Measurements from ENCODE around the gene OR52E5.

OR52E5 gene

DNA sequence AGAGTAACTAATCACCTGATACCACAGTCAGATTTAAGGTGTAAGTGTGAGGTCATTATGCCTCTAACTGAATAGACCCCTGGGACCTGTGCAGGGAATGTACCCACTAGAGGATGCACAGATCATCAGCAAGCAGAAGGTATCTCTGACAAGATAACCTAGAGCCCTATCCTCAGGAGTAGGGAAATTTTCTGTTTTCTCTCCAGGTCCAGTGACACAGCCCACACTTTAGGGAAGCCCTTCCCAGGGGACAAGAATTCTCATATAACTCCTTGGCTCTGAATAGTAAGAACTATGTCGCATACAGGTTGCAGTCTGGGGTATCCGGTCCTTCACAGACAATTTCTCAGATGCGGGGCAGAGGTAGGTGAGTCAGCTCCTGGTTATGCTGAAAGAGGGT lies at the start of gene OR52E5:
TSS of gene OR52E5 (plus strand) at position 301 of the 400 bp plus-strand sequence. CDS start 7,569 bp downstream, outside the sequence.
- no peak within 1 kb of the TSS for H3K4me3 ChIP-seq (ENCODE audit: low read depth, low read length)
- TF ChIP-seq, protein P1, sequence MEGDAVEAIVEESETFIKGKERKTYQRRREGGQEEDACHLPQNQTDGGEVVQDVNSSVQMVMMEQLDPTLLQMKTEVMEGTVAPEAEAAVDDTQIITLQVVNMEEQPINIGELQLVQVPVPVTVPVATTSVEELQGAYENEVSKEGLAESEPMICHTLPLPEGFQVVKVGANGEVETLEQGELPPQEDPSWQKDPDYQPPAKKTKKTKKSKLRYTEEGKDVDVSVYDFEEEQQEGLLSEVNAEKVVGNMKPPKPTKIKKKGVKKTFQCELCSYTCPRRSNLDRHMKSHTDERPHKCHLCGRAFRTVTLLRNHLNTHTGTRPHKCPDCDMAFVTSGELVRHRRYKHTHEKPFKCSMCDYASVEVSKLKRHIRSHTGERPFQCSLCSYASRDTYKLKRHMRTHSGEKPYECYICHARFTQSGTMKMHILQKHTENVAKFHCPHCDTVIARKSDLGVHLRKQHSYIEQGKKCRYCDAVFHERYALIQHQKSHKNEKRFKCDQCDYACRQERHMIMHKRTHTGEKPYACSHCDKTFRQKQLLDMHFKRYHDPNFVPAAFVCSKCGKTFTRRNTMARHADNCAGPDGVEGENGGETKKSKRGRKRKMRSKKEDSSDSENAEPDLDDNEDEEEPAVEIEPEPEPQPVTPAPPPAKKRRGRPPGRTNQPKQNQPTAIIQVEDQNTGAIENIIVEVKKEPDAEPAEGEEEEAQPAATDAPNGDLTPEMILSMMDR (IDR thresholded peaks at IDR 0.05; ENCODE audit: low read depth, low read length): no peak

DNA sequence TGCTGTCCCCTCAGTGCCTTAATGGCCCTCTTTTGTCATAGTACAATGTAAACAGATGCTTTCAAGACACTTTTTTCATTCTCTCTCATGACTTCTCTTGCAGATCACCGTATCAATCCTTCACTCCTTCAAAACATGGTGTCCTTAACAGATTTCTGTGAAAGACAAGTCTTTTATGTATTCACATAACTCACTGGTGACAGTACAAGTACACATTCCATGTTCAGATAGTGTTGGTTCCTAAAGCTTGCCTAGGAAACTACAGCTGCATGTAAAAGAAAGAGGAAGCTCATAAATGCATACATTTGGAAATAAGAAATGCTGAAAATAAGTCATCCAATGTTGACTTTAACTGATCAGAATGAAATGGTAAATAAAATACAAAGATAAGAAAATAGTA lies 46.3 kb upstream of the OR52E5 start:
- TF ChIP-seq, protein P1 (IDR thresholded peaks at IDR 0.05; ENCODE audit: low read depth, low read length): no peak
- no peak overlapping the region for H3K4me3 ChIP-seq (ENCODE audit: low read depth, low read length)

DNA sequence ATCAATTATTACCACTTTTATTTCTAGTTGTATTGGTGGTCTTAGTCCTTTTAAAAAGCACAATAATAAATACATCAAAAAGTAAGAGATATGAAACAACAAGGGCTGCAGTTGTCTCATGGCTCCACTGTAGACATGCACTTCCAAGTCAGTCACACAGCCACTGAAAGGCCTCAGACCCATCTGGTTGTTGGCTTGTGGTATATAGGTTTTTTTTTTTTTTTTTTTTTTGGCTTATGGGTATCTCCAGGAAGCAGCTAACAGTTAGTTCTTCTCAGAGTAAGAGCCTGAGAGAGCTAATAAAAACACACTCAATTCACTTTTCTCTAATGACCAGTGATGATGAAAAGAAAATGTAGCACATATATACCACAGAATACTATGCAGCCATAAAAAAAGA lies 45.3 kb upstream of the OR52E5 start:
- TF ChIP-seq, protein P1 (IDR thresholded peaks at IDR 0.05; ENCODE audit: low read depth, low read length): no peak
- no peak overlapping the region for H3K4me3 ChIP-seq (ENCODE audit: low read depth, low read length)

DNA sequence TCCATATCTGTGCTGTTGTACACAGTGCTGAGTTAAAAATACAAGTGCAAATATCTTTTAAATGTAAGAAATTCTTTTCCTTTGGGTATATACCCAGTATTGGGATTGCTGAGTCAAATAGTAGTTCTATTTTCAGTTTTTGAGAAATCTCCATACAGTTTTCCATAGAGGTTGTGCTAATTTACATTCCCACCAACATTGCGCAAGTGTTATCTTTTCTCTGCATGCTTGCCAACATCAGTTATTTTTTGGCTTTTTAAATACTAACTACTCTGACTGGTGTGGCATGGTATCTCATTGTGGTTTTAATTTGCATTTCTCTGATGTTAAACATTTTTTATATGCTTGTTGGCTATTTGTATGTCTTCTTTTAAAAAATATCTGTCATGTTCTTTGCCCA lies 42.0 kb upstream of the OR52E5 start:
- TF ChIP-seq, protein P1 (IDR thresholded peaks at IDR 0.05; ENCODE audit: low read depth, low read length): no peak
- no peak overlapping the region for H3K4me3 ChIP-seq (ENCODE audit: low read depth, low read length)

DNA sequence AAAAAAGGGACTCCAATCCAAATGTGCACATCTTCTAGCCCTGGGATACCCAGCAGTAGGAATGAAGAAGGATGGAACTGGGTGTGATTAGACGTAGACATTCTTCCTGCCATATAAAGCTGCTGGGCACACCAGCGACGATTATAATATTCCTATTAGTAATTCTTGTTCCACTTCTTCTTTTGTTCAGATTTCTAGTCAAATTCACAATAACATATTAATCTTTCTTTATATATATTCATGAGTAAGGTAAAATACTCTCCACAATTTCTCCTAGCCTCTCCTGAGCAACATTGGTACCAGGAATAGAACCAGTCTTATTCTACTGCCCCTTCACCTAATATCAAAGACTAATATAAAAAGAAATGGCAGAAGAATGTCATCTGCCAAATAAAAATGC lies 35.4 kb upstream of the OR52E5 start, which contains the start of gene OR52E8:
TSS of gene OR52E8 (minus strand) at position 101 of the 400 bp plus-strand sequence. CDS start at position 101, 0 bp downstream.
- H3K4me3 ChIP-seq (ENCODE audit: low read depth, low read length): no peak within 1 kb of the TSS

DNA sequence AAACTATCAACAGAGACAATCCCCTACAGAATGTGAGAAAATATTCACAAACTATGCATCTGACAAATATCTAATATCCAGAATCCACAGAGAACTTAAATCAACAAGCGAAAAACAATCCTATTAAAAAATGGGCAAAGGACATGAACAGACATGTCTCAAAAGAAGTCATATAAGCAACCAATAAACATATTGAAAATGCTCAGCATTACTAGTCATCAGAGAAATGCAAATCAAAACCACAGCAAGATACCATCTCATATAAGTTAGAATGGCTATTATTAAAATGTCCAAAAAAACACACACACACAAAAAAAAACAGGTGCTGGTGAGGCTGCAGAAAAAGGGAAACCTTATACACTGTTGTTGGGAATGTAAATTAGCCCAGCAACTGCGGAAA lies 27.2 kb upstream of the OR52E5 start:
- H3K4me3 ChIP-seq (ENCODE audit: low read depth, low read length): no peak overlapping the region
- TF ChIP-seq, protein P1 (IDR thresholded peaks at IDR 0.05; ENCODE audit: low read depth, low read length): no peak

More for the DNA sequence above, 35.4 kb upstream of the OR52E5 start, which contains the start of gene OR52E8:
- TF ChIP-seq, protein P1 (IDR thresholded peaks at IDR 0.05; ENCODE audit: low read depth, low read length): no peak

DNA sequence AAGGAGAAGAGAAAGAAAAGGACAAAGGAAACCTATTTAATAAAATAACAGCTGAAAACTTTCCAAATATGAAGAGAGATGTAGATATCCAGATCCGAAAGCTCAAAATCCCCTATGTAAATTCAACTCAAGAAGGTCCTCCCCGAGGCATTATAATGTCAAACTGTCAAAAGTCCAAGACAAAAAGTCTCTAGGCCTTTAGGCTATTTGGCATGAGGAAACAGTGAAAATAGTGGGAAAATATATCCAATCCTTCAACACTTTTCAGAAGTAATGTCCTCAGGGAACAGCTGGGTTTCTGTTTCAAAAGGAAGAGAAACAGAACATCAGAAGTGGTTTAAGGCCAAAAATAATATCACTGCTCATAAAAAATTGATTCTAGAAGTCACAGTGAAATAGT lies 14.4 kb upstream of the OR52E5 start:
- no peak overlapping the region for H3K4me3 ChIP-seq (ENCODE audit: low read depth, low read length)
- TF ChIP-seq, protein P1 (IDR thresholded peaks at IDR 0.05; ENCODE audit: low read depth, low read length): no peak

Measured in WI38 (cell line).